Fibroblast of the aortic adventitia (primary cell): ENCODE data around the gene RAB20. TPM values are rescaled to one million over a fixed set of nuclear protein-coding genes. Genes with fewer than 3 reads are reported as not detected.
"Not testable (repeated sequence)": the region's sequence is repeated elsewhere in the genome, so short reads cannot be mapped to it uniquely, and the experiment has no call there.

Experiments used
- DNase-seq: peaks from one replicate; pipeline ENCODE4 v3.0.0-alpha.2; 2010; ENCODE audit warnings: low read depth
- H3K4me3 ChIP-seq: 2 replicates; pipeline ENCODE4 v1.5.1; 2011; ENCODE audit warnings: low read depth, mild to moderate bottlenecking, control low read depth, low read length, moderate library complexity
- CTCF ChIP-seq: IDR thresholded peaks from 2 replicates; pipeline ENCODE4 v1.5.1; 2011; ENCODE audit warnings: mild to moderate bottlenecking, low read length, control low read depth, inconsistent platforms; ENCODE audit not compliant: insufficient read depth
- total RNA-seq: library from RNA; depleted of rRNA; stranded (reverse); fragments of >200 nt; gene quantifications from 2 replicates; pipeline ENCODE4 v1.2.3, GENCODE V29; 2012; ENCODE audit warnings: low replicate concordance

Gene RAB20
- total RNA-seq = 1.6 and 3.5 TPM in 2 replicates

GRCh38 chr13:110561344-110562035 is at the start of gene RAB20:
Gene RAB20 (minus strand): TSS chr13:110561722. CDS start chr13:110561519, 203 bp downstream.
- no peak for TF ChIP-seq CTCF
- DNase-seq = peak; percentile 82
- peak within 1 kb of the TSS; percentile 82 for H3K4me3 ChIP-seq

- no peak for DNase-seq
- H3K4me3 ChIP-seq = no peak overlapping the region
- TF ChIP-seq CTCF = no peak
Observed at GRCh38 chr13:110610955-110611595, 49.6 kb upstream of the RAB20 start.

- DNase-seq = no peak
- no peak overlapping the region for H3K4me3 ChIP-seq
- no peak for TF ChIP-seq CTCF
Observed at GRCh38 chr13:110607675-110608224, 46.2 kb upstream of the RAB20 start.

GRCh38 chr13:110606281-110606680 is 44.8 kb upstream of the RAB20 start:
- not testable (repeated sequence) for H3K4me3 ChIP-seq, DNase-seq

- no peak for TF ChIP-seq CTCF
- no peak overlapping the region for H3K4me3 ChIP-seq
- DNase-seq = no peak
Observed at GRCh38 chr13:110605132-110605531, 43.6 kb upstream of the RAB20 start.

- no peak overlapping the region for H3K4me3 ChIP-seq
- TF ChIP-seq CTCF = no peak
- no peak for DNase-seq
Observed at GRCh38 chr13:110600980-110601379, 39.5 kb upstream of the RAB20 start.

GRCh38 chr13:110600261-110600819 is 38.8 kb upstream of the RAB20 start:
- H3K4me3 ChIP-seq = no peak overlapping the region
- no peak for TF ChIP-seq CTCF
- no peak for DNase-seq
